Mesenchymal stem cell (in vitro differentiated cells and primary cell): ENCODE measurements around the gene ULK4.
A peak's percentile ranks its signal among the peaks of the same experiment; 100 is the strongest.

Experiments
- DNase-seq: peaks from one replicate; pipeline ENCODE4 v3.0.0-alpha.2; 2013
- H2AFZ ChIP-seq: one replicate; pipeline ENCODE4 v1.6.1; 2013; ENCODE audit warnings: low read depth, mild to moderate bottlenecking, control low read depth, inconsistent platforms, low read length, moderate library complexity
- H2AK5ac ChIP-seq: 2 replicates; pipeline ENCODE4 v1.6.1; 2013; ENCODE audit warnings: low read length, moderate library complexity, mild to moderate bottlenecking, inconsistent platforms; ENCODE audit not compliant: severe bottlenecking
- H2BK120ac ChIP-seq: one replicate; pipeline ENCODE4 v1.6.1; 2013; ENCODE audit warnings: low read depth, mild to moderate bottlenecking, inconsistent platforms, low read length, moderate library complexity
- H2BK12ac ChIP-seq, 2 experiments: one replicate each; pipeline ENCODE4 v1.6.1; 2013; ENCODE audit warnings: inconsistent platforms in 2 of 2, low read length in 2 of 2, mild to moderate bottlenecking in 2 of 2, moderate library complexity in 2 of 2, control low read depth in 1 of 2
- H2BK15ac ChIP-seq: one replicate; pipeline ENCODE4 v1.6.1; 2013; ENCODE audit warnings: mild to moderate bottlenecking, low read depth, inconsistent platforms; ENCODE audit not compliant: poor library complexity, severe bottlenecking
- H2BK5ac ChIP-seq: 2 replicates; pipeline ENCODE4 v1.6.1; 2013; ENCODE audit warnings: low read depth, mild to moderate bottlenecking, low read length, control low read depth, inconsistent platforms; ENCODE audit not compliant: poor library complexity, severe bottlenecking
- H3K14ac ChIP-seq, 2 experiments: one replicate each; pipeline ENCODE4 v1.6.1; 2013; ENCODE audit warnings: inconsistent platforms in 2 of 2, low read length in 2 of 2, control low read depth in 1 of 2, mild to moderate bottlenecking in 1 of 2, moderate library complexity in 1 of 2
- H3K18ac ChIP-seq, 2 experiments: one replicate each; pipeline ENCODE4 v1.6.1; 2013; ENCODE audit warnings: inconsistent platforms in 2 of 2, low read length in 2 of 2, control low read depth in 1 of 2, low read depth in 1 of 2, mild to moderate bottlenecking in 1 of 2
- H3K23ac ChIP-seq, 2 experiments: one replicate each; pipeline ENCODE4 v1.6.1; 2013; ENCODE audit warnings: inconsistent platforms in 2 of 2, low read length in 2 of 2, mild to moderate bottlenecking in 2 of 2, moderate library complexity in 2 of 2, control low read depth in 1 of 2
- H3K27ac ChIP-seq: 2 replicates; pipeline ENCODE4 v1.5.1; 2013; ENCODE audit warnings: mild to moderate bottlenecking, moderate library complexity, low read length, control low read depth, inconsistent platforms; ENCODE audit not compliant: poor library complexity, severe bottlenecking
- H3K27me3 ChIP-seq, 2 experiments: 2 replicates each; pipeline versions ENCODE4 v1.6.1 to v1.7.0; 2013; ENCODE audit warnings: low read length in 2 of 2, mild to moderate bottlenecking in 2 of 2, moderate library complexity in 2 of 2, control low read depth in 1 of 2, inconsistent platforms in 1 of 2; ENCODE audit not compliant: control insufficient read depth in 1 of 2, insufficient read depth in 1 of 2
- H3K36me3 ChIP-seq, 2 experiments: 2 replicates each; pipeline versions ENCODE4 v1.6.1 to v1.7.0; 2013; ENCODE audit warnings: low read length in 2 of 2, control low read depth in 1 of 2, inconsistent platforms in 1 of 2, low read depth in 1 of 2, mild to moderate bottlenecking in 1 of 2; ENCODE audit not compliant: insufficient read depth in 2 of 2, control insufficient read depth in 1 of 2
- H3K4ac ChIP-seq, 2 experiments: one replicate each; pipeline ENCODE4 v1.6.1; 2013; ENCODE audit warnings: inconsistent platforms in 2 of 2, low read length in 2 of 2, mild to moderate bottlenecking in 2 of 2, moderate library complexity in 2 of 2, control low read depth in 1 of 2, low read depth in 1 of 2
- H3K4me1 ChIP-seq: 2 replicates; pipeline ENCODE4 v1.6.1; 2013; ENCODE audit warnings: low read depth, low read length, control low read depth; ENCODE audit not compliant: control insufficient read depth, insufficient read depth
- H3K4me2 ChIP-seq: 2 replicates; pipeline ENCODE4 v1.6.1; 2013; ENCODE audit warnings: low read length, mild to moderate bottlenecking, inconsistent platforms; ENCODE audit not compliant: poor library complexity, severe bottlenecking
- H3K4me3 ChIP-seq, 2 experiments: 2 replicates each; pipeline versions ENCODE4 v1.5.1 to v1.7.0; 2013; ENCODE audit warnings: low read length in 2 of 2, mild to moderate bottlenecking in 2 of 2, control low read depth in 1 of 2, low read depth in 1 of 2; ENCODE audit not compliant: insufficient read depth in 1 of 2
- H3K79me1 ChIP-seq: replicated peaks from 2 replicates; pipeline ENCODE4 v1.6.1; 2013; ENCODE audit warnings: mild to moderate bottlenecking, control low read depth, low read length, inconsistent platforms; ENCODE audit not compliant: poor library complexity, severe bottlenecking
- H3K9ac ChIP-seq: 2 replicates; pipeline ENCODE4 v1.7.0; 2013; ENCODE audit warnings: mild to moderate bottlenecking, low read length, moderate library complexity
- H3K9me3 ChIP-seq: 2 replicates; pipeline ENCODE4 v1.7.0; 2013; ENCODE audit warnings: mild to moderate bottlenecking, low read length; ENCODE audit not compliant: control insufficient read depth
- H4K8ac ChIP-seq: one replicate; pipeline ENCODE4 v1.6.1; 2013; ENCODE audit warnings: inconsistent platforms, mild to moderate bottlenecking, low read length, moderate library complexity
- H4K91ac ChIP-seq: one replicate; pipeline ENCODE4 v1.6.1; 2013; ENCODE audit warnings: mild to moderate bottlenecking, low read length, inconsistent platforms
- WGBS: methylation state at CpG from one replicate; pipeline ENCODE4 v1.1.7; 2013; ENCODE audit warnings: mixed read lengths; 5-methylcytosine and 5-hydroxymethylcytosine counted together

The ULK4 gene

GRCh38 chr3:41251593-41251992 lies 710.3 kb downstream of the ULK4 start:
- Histone ChIP-seq H3K9ac (no peak overlapping the region), H3K4ac (no peak overlapping the region), H3K27me3 (no peaks in the 10 kb centered on the region), H3K4me1 (peaks cover 25% of the 10 kb centered on the region), H2BK15ac (no peak overlapping the region), H3K23ac (no peak overlapping the region), H3K36me3 (no peaks in the 10 kb centered on the region), H2AK5ac (no peak overlapping the region), H4K91ac (no peak overlapping the region), H2BK5ac (no peak overlapping the region), H3K14ac (no peak overlapping the region), H2AFZ (no peak overlapping the region), H3K18ac (no peak overlapping the region), H2BK12ac (no peak overlapping the region), H3K4me3 (no peak overlapping the region), H3K9me3 (no peaks in the 10 kb centered on the region), H3K27ac (no peak overlapping the region), H2BK120ac (no peak overlapping the region), H4K8ac (no peak overlapping the region), H3K79me1 (no peaks in the 10 kb centered on the region), H3K4me2 (no peak overlapping the region)
- WGBS: 96% methylated on average over 1 of the region's 1 CpG
- no peak for DNase-seq

GRCh38 chr3:41250825-41251224 lies 711.1 kb downstream of the ULK4 start:
- WGBS: 80% methylated on average over 2 of the region's 2 CpGs
- H3K79me1 ChIP-seq: no peaks in the 10 kb centered on the region
- H3K27me3 ChIP-seq: no peaks in the 10 kb centered on the region
- peaks cover 6 to 7% of the 10 kb centered on the region in 2 experiments for H3K36me3 ChIP-seq
- H2BK120ac ChIP-seq: no peak overlapping the region
- no peak overlapping the region for H3K9ac ChIP-seq
- H3K4me3 ChIP-seq: no peak overlapping the region
- DNase-seq: no peak
- no peak overlapping the region for H3K14ac ChIP-seq
- H3K23ac ChIP-seq: no peak overlapping the region
- H2AFZ ChIP-seq: no peak overlapping the region
- H3K4ac ChIP-seq: no peak overlapping the region
- H3K4me1 ChIP-seq: peaks cover 30% of the 10 kb centered on the region
- H4K8ac ChIP-seq: no peak overlapping the region
- no peak overlapping the region for H3K18ac ChIP-seq
- no peak overlapping the region for H2BK15ac ChIP-seq
- H2AK5ac ChIP-seq: no peak overlapping the region
- H2BK12ac ChIP-seq: no peak overlapping the region
- no peak overlapping the region for H3K27ac ChIP-seq
- H3K9me3 ChIP-seq: no peaks in the 10 kb centered on the region
- no peak overlapping the region for H3K4me2 ChIP-seq
- H4K91ac ChIP-seq: no peak overlapping the region
- H2BK5ac ChIP-seq: no peak overlapping the region

- Histone ChIP-seq H4K91ac (no peak overlapping the region), H3K4ac (no peak overlapping the region), H3K27me3 (no peaks in the 10 kb centered on the region), H2AFZ (no peak overlapping the region), H2BK5ac (no peak overlapping the region), H3K4me2 (no peak overlapping the region), H3K4me3 (no peak overlapping the region), H2BK15ac (no peak overlapping the region), H2BK120ac (no peak overlapping the region), H3K27ac (no peak overlapping the region), H3K4me1 (peaks cover 30% of the 10 kb centered on the region), H3K79me1 (no peaks in the 10 kb centered on the region), H3K36me3 (peaks cover 18 to 21% of the 10 kb centered on the region in 2 experiments), H2BK12ac (no peak overlapping the region), H3K18ac (no peak overlapping the region), H3K9me3 (no peaks in the 10 kb centered on the region), H3K9ac (no peak overlapping the region), H3K23ac (no peak overlapping the region), H3K14ac (no peak overlapping the region), H4K8ac (no peak overlapping the region), H2AK5ac (peak overlapping the region; percentile 55)
- DNase-seq: no peak
- 78% methylated on average over 3 of the region's 3 CpGs for whole genome bisulfite sequencing
Measured at GRCh38 chr3:41249318-41249717, 712.6 kb downstream of the ULK4 start.

GRCh38 chr3:41248525-41248924 lies 713.4 kb downstream of the ULK4 start:
- Histone ChIP-seq H3K23ac (no peak overlapping the region), H3K36me3 (peaks cover 20 to 29% of the 10 kb centered on the region in 2 experiments), H3K18ac (no peak overlapping the region), H2AFZ (no peak overlapping the region), H3K4me3 (no peak overlapping the region), H3K27ac (no peak overlapping the region), H3K9me3 (no peaks in the 10 kb centered on the region), H3K4me1 (peaks cover 30% of the 10 kb centered on the region), H2BK5ac (no peak overlapping the region), H3K14ac (no peak overlapping the region), H3K9ac (no peak overlapping the region), H3K4ac (no peak overlapping the region), H3K79me1 (no peaks in the 10 kb centered on the region), H2AK5ac (no peak overlapping the region), H3K27me3 (no peaks in the 10 kb centered on the region), H2BK120ac (no peak overlapping the region), H2BK12ac (no peak overlapping the region), H4K91ac (no peak overlapping the region), H2BK15ac (no peak overlapping the region), H4K8ac (no peak overlapping the region), H3K4me2 (no peak overlapping the region)
- WGBS: 90% methylated on average over 3 of the region's 3 CpGs
- no peak for DNase-seq
